Bronchial smooth muscle cell (primary cell): ENCODE results near the gene MRM2. TPM values are rescaled to one million over a fixed set of nuclear protein-coding genes. Genes with fewer than 3 reads are reported as not detected.

Experiments used
- total RNA-seq: library from RNA; depleted of rRNA; stranded (reverse); fragments of >200 nt; gene quantifications from 2 replicates; pipeline ENCODE4 v1.2.1, GENCODE V29; 2014

The MRM2 gene
- 9.2 and 12.3 TPM in 2 replicates for total RNA-seq

DNA sequence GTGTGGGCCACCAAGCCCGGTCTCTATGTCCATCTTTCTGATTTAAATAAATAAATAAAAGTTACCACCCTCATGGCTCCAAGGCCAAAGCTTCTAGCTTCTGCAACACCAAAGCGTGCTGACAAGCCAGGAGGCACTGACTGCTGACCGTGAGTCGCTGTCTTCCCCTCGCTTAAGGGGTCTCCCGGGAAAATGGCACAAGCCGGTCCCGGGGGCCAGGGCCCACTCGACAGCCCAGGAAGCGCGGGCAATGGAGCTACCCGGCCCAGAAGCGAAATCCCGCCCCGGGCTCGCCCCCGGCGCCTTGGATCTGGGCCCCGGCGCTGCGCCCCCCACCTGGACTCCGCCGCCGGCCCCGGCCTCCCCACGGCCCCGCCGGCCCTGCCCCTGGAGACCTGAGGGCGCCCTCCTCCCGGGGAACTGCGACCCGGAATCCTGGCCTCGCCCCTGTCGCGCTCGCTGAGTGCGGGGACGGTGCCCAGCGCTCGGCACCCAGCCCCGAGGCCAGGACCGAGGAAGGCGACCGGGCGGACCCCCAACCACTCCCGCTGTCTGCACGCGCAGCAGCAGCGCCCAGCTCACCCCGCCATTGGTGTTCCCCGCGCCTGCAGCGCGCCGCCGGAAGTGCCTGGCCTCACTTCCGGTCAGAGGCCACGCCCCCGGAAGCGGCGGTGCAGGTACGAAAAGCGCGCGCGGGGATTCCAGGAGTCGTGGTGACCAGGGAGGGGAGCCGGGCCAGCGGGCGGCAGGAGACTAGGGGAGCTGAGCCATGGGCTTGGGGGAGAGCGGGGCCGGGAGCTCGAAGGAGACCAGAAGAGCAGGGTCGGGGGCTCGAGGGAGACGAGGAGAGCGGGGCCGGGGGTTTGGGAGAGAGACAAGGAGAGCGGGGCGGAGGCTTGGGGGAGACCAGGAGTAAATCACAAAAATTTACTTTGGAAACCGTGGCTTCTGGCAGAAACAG, at the start of gene MRM2, which contains the start of gene NUDT1:
MRM2 (minus strand) TSS at position 626 of the 961 bp plus-strand sequence; CDS start at position 590, 36 bp downstream.
NUDT1 (plus strand) TSS at position 647 of the 961 bp plus-strand sequence. CDS start 2,349 bp downstream, outside the sequence.

DNA sequence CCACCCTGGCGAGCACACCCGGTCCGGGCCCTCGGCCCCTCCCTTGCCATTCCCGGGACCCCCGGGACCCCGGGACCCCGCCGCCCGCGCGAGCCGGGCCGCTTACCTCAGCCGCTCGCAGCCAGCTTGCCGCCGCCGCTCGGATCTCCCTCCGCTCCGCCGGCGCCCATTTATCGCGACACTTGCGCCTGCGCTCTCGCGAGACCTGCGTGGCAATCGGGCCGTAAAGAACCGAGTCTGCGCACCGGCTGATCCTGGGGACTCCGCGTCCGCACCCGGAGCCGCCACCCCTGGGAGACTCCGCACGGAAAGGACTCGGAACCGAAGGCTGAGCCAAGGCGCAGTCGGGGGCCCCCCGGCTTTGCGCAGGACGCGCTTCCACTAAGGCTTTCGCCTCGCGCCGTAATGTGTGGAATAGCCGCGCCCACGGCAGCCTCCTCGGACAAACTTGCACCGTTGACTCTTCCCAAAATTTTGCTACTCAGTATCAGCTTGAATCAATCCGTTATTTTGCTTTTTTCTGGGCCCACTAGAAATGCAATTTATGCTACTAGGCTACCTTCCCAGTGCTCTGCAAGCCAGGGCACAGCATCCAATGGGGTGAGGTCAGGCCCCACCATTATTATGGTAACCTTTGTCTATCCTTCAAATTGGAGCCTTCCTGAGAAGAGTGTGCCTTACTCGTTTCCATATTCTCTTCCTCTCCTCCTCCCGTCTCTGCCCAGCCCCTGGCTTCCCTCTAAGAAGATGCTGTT, 9.1 kb downstream of the MRM2 start, which contains the start of gene MAD1L1:
MAD1L1 (minus strand) TSS at position 180 of the 755 bp plus-strand sequence. CDS start 2,812 bp downstream, outside the sequence.

Other genes with a start within 250 kb of the MRM2 start
- gene MAD1L1, start 9.3 kb downstream of the MRM2 start, total RNA-seq, result 55.2 and 59.7 TPM in 2 replicates
- 25.4 and 43.5 TPM in 2 replicates for gene NUDT1, start within 50 bp of the MRM2 start, total RNA-seq
- gene SNX8, start 72.2 kb upstream of the MRM2 start, total RNA-seq, result 16.7 and 21.2 TPM in 2 replicates
- gene EIF3B, start 112.6 kb upstream of the MRM2 start, total RNA-seq, result 123 and 139 TPM in 2 replicates
- gene CHST12, start 161.4 kb upstream of the MRM2 start, total RNA-seq, result 2.7 and 4.1 TPM in 2 replicates
- not detected in 2 replicates for gene GRIFIN, start 234.2 kb upstream of the MRM2 start, total RNA-seq